Epithelial cell of proximal tubule (primary cell): ENCODE measurements around the gene PTPRN2. TPM values are rescaled to one million over a fixed set of nuclear protein-coding genes. Genes with fewer than 3 reads are reported as not detected.

Experiments used
- DNase-seq: peaks from one replicate; pipeline ENCODE4 v3.0.0-alpha.2; 2011; ENCODE audit warnings: low read depth
- H3K4me3 ChIP-seq: 2 replicates; pipeline ENCODE4 v1.5.1; 2011; ENCODE audit warnings: low read depth, mild to moderate bottlenecking, low read length
- total RNA-seq: library from RNA; depleted of rRNA; stranded (reverse); fragments of >200 nt; gene quantifications from 2 replicates; pipeline ENCODE4 v1.2.3, GENCODE V29; 2015
- TF ChIP-seq, protein P1 (sequence below): conservative IDR thresholded peaks from 2 replicates; pipeline ENCODE4 v1.5.1; 2012; ENCODE audit warnings: low read depth, mild to moderate bottlenecking, low read length

PTPRN2 gene
- total RNA-seq, 1 donor from 2014 or later: 2.8 TPM

GRCh38 chr7:157970744-157971143 is 616.9 kb downstream of the PTPRN2 start:
- no peak for DNase-seq
- TF ChIP-seq, protein P1, sequence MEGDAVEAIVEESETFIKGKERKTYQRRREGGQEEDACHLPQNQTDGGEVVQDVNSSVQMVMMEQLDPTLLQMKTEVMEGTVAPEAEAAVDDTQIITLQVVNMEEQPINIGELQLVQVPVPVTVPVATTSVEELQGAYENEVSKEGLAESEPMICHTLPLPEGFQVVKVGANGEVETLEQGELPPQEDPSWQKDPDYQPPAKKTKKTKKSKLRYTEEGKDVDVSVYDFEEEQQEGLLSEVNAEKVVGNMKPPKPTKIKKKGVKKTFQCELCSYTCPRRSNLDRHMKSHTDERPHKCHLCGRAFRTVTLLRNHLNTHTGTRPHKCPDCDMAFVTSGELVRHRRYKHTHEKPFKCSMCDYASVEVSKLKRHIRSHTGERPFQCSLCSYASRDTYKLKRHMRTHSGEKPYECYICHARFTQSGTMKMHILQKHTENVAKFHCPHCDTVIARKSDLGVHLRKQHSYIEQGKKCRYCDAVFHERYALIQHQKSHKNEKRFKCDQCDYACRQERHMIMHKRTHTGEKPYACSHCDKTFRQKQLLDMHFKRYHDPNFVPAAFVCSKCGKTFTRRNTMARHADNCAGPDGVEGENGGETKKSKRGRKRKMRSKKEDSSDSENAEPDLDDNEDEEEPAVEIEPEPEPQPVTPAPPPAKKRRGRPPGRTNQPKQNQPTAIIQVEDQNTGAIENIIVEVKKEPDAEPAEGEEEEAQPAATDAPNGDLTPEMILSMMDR: no peak
- H3K4me3 ChIP-seq: no peak overlapping the region

DNA sequence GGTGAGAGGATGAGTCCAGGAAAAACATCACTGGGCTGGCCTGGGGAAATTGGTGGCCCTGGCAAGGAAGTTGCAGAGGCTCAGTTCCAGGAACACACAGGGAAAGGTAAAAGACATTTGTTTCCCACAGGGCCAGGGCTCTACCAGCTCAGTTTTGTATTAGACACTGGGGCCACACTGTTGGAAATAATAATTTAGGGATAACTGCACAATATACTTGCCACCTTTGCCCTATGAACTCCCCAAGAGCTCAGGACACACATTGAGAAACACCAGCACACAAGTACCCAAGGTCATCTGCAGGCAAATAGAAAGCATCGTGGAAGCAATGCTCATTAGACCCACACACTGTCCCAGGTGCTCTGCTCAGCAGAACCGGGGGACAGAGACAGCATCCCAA is 617.6 kb downstream of the PTPRN2 start:
- no peak overlapping the region for H3K4me3 ChIP-seq
- DNase-seq: no peak
- TF ChIP-seq, protein P1: no peak

DNA sequence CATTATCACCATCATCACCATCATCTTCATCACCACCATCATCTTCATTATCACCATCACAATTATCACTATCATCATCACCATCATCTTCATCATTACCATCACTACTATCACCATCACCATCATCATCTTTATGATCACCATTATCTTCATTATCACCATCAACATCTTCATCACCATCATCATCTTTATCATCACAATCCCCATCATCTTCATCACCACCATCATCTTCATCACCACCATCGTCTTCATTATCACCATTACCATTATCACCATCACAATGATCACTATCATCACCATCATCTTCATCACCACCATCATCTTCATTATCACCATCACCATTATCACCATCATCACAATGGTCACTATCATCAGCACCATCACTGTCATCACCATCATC is 621.1 kb downstream of the PTPRN2 start:
- no peak for DNase-seq
- H3K4me3 ChIP-seq: no peak overlapping the region
- TF ChIP-seq, protein P1: no peak

DNA sequence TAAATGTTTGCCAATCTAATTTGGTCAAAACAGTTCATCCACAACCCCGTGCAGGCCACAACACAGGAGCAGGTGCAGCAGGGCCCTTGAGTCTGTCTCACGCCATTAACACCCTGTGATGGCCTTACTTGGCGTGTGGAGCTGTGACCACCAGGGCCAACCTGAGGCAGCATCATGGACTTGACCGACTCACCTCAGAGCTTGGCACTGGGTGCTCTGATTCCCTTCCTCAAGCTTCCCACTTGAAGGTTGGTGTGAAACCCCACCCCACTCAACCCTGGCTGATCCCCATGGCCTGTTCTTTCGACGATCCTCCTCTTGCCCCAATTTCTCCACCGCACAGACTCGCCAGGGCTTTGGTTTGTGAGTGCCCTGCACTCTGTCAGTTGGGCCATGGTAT is 623.1 kb downstream of the PTPRN2 start:
- no peak for DNase-seq
- no peak overlapping the region for H3K4me3 ChIP-seq
- TF ChIP-seq, protein P1: no peak

GRCh38 chr7:157964016-157964415 is 623.6 kb downstream of the PTPRN2 start:
- no peak overlapping the region for H3K4me3 ChIP-seq
- TF ChIP-seq, protein P1: no peak
- DNase-seq: no peak

DNA sequence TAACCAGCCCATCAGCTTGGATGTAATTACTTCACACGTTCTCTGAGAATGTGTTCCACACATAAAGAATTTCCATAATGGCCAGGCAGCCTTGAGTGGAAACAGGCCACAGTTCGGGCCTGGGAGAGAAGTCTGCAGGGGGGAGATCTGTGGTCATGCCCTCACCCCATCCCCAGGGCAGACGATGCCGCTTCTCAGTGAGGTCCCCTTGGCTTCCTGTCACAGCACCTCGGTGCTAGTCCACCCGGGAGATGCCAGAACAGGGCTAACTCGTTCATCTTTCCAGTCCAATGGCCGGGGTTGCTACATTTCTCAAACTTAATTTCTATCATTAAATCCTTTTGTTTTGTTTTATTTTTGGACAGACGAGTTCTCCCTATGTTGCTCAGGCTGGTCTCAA is 624.1 kb downstream of the PTPRN2 start:
- no peak overlapping the region for H3K4me3 ChIP-seq
- TF ChIP-seq, protein P1: no peak
- DNase-seq: no peak

- H3K4me3 ChIP-seq: no peak overlapping the region
- DNase-seq: no peak
- TF ChIP-seq, protein P1: no peak
These were observed 624.9 kb downstream of the PTPRN2 start for GRCh38 chr7:157962458-157963306.
